B cell (primary cell): Measurements from ENCODE around the gene GMEB2. TPM values are rescaled to one million over a fixed set of nuclear protein-coding genes. Genes with fewer than 3 reads are reported as not detected.
"Not testable (repeated sequence)": the region's sequence is repeated elsewhere in the genome, so short reads cannot be mapped to it uniquely, and the experiment has no call there.

ENCODE experiments used
- ATAC-seq: fragments of 200-7000 bp; cut with Tn5 transposase; one replicate; pipeline ENCODE4 v1.10.0; 2021; ENCODE audit warnings: low read depth, mild to moderate bottlenecking, moderate number of reproducible peaks, moderate library complexity
- CTCF ChIA-PET: fragments of 350-600 bp; sonication (Branson Sonifier 250); formaldehyde crosslinking; loops from one replicate; lab custom pipeline; 2021; ENCODE audit warnings: antibody characterized with exemption, inconsistent platforms; lab: Charles Lee
- POLR2A ChIA-PET: fragments of 350-600 bp; sonication (Branson Sonifier 250); formaldehyde crosslinking; loops from one replicate; lab custom pipeline; 2021; ENCODE audit warnings: antibody characterized with exemption; lab: Charles Lee
- DNase-seq: peaks from one replicate; pipeline ENCODE4 v3.0.0; 2013
- H2AFZ ChIP-seq: 2 replicates; pipeline ENCODE4 v1.6.1; 2012; ENCODE audit warnings: mild to moderate bottlenecking, low read depth, low read length; ENCODE audit not compliant: insufficient read depth, poor library complexity, severe bottlenecking
- H3K27ac ChIP-seq, 2 donors: 1 replicate in 1 of 2; 2 replicates in 1 of 2; pipeline ENCODE4 v1.5.1; 2012 to 2013; ENCODE audit warnings: low read length in 2 of 2, mild to moderate bottlenecking in 2 of 2, moderate library complexity in 1 of 2
- H3K27me3 ChIP-seq, 4 experiments: fragments of 200-600 bp in 1 of 4; sonication (generic) in 1 of 4; replicated peaks in 1 of 4; 1 replicate in 2 of 4; 2 replicates in 2 of 4; pipeline versions ENCODE4 v1.6.1 to v1.7.0; 2013 to 2016; ENCODE audit warnings: low read length in 3 of 4, mild to moderate bottlenecking in 2 of 4, mixed read lengths in 1 of 4, moderate library complexity in 1 of 4; ENCODE audit not compliant: insufficient read depth in 4 of 4, control insufficient read depth in 3 of 4; ENCODE audit errors: control extremely low read depth in 1 of 4
- H3K36me3 ChIP-seq, 2 experiments: replicated peaks in 1 of 2; 1 replicate in 1 of 2; 2 replicates in 1 of 2; pipeline versions ENCODE4 v1.6.1 to v1.7.1; 2013; ENCODE audit warnings: low read length in 1 of 2; ENCODE audit not compliant: insufficient read depth in 2 of 2, control insufficient read depth in 1 of 2; ENCODE audit errors: control extremely low read depth in 1 of 2, extremely low read depth in 1 of 2
- H3K4me1 ChIP-seq, 2 donors: fragments of 200-600 bp in 1 of 2; sonication (generic) in 1 of 2; 1 replicate in 1 of 2; 2 replicates in 1 of 2; pipeline versions ENCODE4 v1.5.1 to v1.6.1; 2013 to 2017; ENCODE audit warnings: low read length in 2 of 2; ENCODE audit not compliant: control insufficient read depth in 2 of 2, insufficient read depth in 2 of 2
- H3K4me2 ChIP-seq: replicated peaks from 2 replicates; pipeline ENCODE3; 2012; ENCODE audit warnings: mild to moderate bottlenecking, low read depth, low read length; ENCODE audit not compliant: poor library complexity, severe bottlenecking
- H3K4me3 ChIP-seq, 5 experiments: fragments of 200-600 bp in 1 of 5; sonication (generic) in 1 of 5; 1 replicate in 3 of 5; 2 replicates in 2 of 5; pipeline versions ENCODE4 v1.5.1 to v1.7.0; 2011 to 2016; ENCODE audit warnings: low read length in 4 of 5, mild to moderate bottlenecking in 4 of 5, low read depth in 2 of 5, control low read depth in 1 of 5, moderate library complexity in 1 of 5; ENCODE audit not compliant: insufficient read depth in 1 of 5; ENCODE audit errors: control extremely low read depth in 1 of 5, extremely low read depth in 1 of 5
- H3K79me2 ChIP-seq: fragments of 200-600 bp; sonication (generic); one replicate; pipeline ENCODE4 v1.6.0; 2016; ENCODE audit warnings: low read length; ENCODE audit not compliant: control insufficient read depth, insufficient read depth
- H3K9ac ChIP-seq: fragments of 200-600 bp; sonication (generic); 2 replicates; pipeline ENCODE4 v1.6.1; 2017; ENCODE audit warnings: mild to moderate bottlenecking, low read length, moderate library complexity
- H3K9me3 ChIP-seq, 3 donors: one replicate each; pipeline versions ENCODE4 v1.6.1 to v1.7.1; 2013; ENCODE audit warnings: low read length in 2 of 3; ENCODE audit not compliant: control insufficient read depth in 2 of 3, insufficient read depth in 1 of 3; ENCODE audit errors: control extremely low read depth in 1 of 3
- H4K20me1 ChIP-seq: 2 replicates; pipeline ENCODE4 v1.6.0; 2012; ENCODE audit warnings: mild to moderate bottlenecking, low read length; ENCODE audit not compliant: insufficient read depth, control insufficient read depth, poor library complexity, severe bottlenecking
- H3K27ac Mint-ChIP-seq: one replicate; pipeline ENCODE4 v1.8.0; 2021; ENCODE audit warnings: mixed read lengths
- H3K27me3 Mint-ChIP-seq: one replicate; pipeline ENCODE4 v1.8.0; 2021; ENCODE audit warnings: mixed read lengths
- H3K4me1 Mint-ChIP-seq: one replicate; pipeline ENCODE4 v1.8.0; 2021; ENCODE audit warnings: mixed read lengths
- H3K4me3 Mint-ChIP-seq: one replicate; pipeline ENCODE4 v1.8.0; 2021; ENCODE audit warnings: mixed read lengths
- H3K9me3 Mint-ChIP-seq: one replicate; pipeline ENCODE4 v1.8.0; 2022; ENCODE audit warnings: mixed read lengths; ENCODE audit not compliant: insufficient read depth
- EZH2 ChIP-seq: IDR thresholded peaks from 2 replicates; pipeline ENCODE4 v1.6.1; 2012; ENCODE audit warnings: borderline replicate concordance, low read depth, mild to moderate bottlenecking, moderate library complexity, low read length; ENCODE audit not compliant: insufficient read depth, poor library complexity, severe bottlenecking
- WGBS: methylation state at CpG from one replicate; pipeline ENCODE4 v1.1.5; 2013; ENCODE audit warnings: missing lambda C conversion rate; ENCODE audit not compliant: insufficient coverage; 5-methylcytosine and 5-hydroxymethylcytosine counted together
- intact Hi-C: fragments of 100-400 bp; cut with micrococcal nuclease; formaldehyde crosslinking; loops from one replicate; pipeline ENCODE4 v1.10.0; 2022
- polyA plus RNA-seq: library from polyadenylated mRNA; depleted of rRNA; stranded (reverse); fragments of >200 nt; gene quantifications from 2 replicates; pipeline ENCODE4 v1.2.3, GENCODE V29; 2012
- total RNA-seq, 2 donors: library from RNA; stranded (reverse); fragments of 120-200 nt in 1 of 2; gene quantifications; 1 replicate in 1 of 2; 2 replicates in 1 of 2; pipeline versions ENCODE4 v1.2.3 to v1.2.4, GENCODE V29; 2013 to 2022
- TF ChIP-seq, protein P1 (sequence below): fragments of 200-600 bp; IDR thresholded peaks from one replicate; pipeline ENCODE4 v1.8.0; 2022; ENCODE audit warnings: antibody characterized with exemption, mild to moderate bottlenecking

The GMEB2 gene
- total and polyA plus RNA-seq, 2 donors (not counting 1 experiment from before 2014, with no cell fraction given), result 17.7 to 24.5 TPM

GRCh38 chr20:63559485-63560332 lies 67.2 kb downstream of the GMEB2 start:
- H3K9me3 ChIP-seq, H3K27ac ChIP-seq, H3K9me3 Mint-ChIP-seq, CTCF ChIA-PET, intact Hi-C loops, H3K4me2 ChIP-seq, POLR2A ChIA-PET, H3K9ac ChIP-seq, H3K4me3 ChIP-seq, H3K27ac Mint-ChIP-seq, ATAC-seq, H2AFZ ChIP-seq, H3K27me3 ChIP-seq, H3K27me3 Mint-ChIP-seq, H3K4me3 Mint-ChIP-seq, H3K79me2 ChIP-seq, DNase-seq: not testable (repeated sequence)
- Histone ChIP-seq H3K4me1 (peaks cover 9 to 16% of the 10 kb centered on the region in 2 donors), H3K36me3 (peaks cover 0 to 47% of the 10 kb centered on the region in 2 experiments), H4K20me1 (peaks cover 56% of the 10 kb centered on the region)
- H3K4me1 Mint-ChIP-seq, result peaks cover 12% of the 10 kb centered on the region
- WGBS, result 97% methylated on average over 30 of the region's 31 CpGs

- H4K20me1 ChIP-seq, result peaks cover 49% of the 10 kb centered on the region
- no peak overlapping the region for H3K9ac ChIP-seq
- no peak overlapping the region for H3K27ac Mint-ChIP-seq
- peaks cover 0 to 42% of the 10 kb centered on the region in 2 experiments for H3K36me3 ChIP-seq
- WGBS, result 98% methylated on average over 12 of the region's 14 CpGs
- intact Hi-C loops, result no loop called here
- no peaks in the 10 kb centered on the region for H3K27me3 Mint-ChIP-seq
- no peak overlapping the region for H3K4me3 ChIP-seq
- no peak overlapping the region for H2AFZ ChIP-seq
- no peaks in the 10 kb centered on the region for H3K79me2 ChIP-seq
- peaks cover 20% of the 10 kb centered on the region for H3K4me1 Mint-ChIP-seq
- H3K4me1 ChIP-seq, result peaks cover 15 to 24% of the 10 kb centered on the region in 2 donors
- ATAC-seq (no peak), DNase-seq (no peak)
- CTCF ChIA-PET, result no interaction called here
- no peak overlapping the region for H3K4me2 ChIP-seq
- TF ChIP-seq EZH2, result no peak
- TF ChIP-seq, protein P1, sequence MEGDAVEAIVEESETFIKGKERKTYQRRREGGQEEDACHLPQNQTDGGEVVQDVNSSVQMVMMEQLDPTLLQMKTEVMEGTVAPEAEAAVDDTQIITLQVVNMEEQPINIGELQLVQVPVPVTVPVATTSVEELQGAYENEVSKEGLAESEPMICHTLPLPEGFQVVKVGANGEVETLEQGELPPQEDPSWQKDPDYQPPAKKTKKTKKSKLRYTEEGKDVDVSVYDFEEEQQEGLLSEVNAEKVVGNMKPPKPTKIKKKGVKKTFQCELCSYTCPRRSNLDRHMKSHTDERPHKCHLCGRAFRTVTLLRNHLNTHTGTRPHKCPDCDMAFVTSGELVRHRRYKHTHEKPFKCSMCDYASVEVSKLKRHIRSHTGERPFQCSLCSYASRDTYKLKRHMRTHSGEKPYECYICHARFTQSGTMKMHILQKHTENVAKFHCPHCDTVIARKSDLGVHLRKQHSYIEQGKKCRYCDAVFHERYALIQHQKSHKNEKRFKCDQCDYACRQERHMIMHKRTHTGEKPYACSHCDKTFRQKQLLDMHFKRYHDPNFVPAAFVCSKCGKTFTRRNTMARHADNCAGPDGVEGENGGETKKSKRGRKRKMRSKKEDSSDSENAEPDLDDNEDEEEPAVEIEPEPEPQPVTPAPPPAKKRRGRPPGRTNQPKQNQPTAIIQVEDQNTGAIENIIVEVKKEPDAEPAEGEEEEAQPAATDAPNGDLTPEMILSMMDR, result no peak
- H3K27ac ChIP-seq, result no peak overlapping the region
- H3K4me3 Mint-ChIP-seq, result no peak overlapping the region
- H3K27me3 ChIP-seq, result no peaks in the 10 kb centered on the region
- H3K9me3 ChIP-seq, result peaks cover 0 to 7% (median 0%) of the 10 kb centered on the region in 3 donors
- H3K9me3 Mint-ChIP-seq, result no peaks in the 10 kb centered on the region
- POLR2A ChIA-PET, result no interaction called here
Observed at GRCh38 chr20:63558804-63559484, 68.0 kb downstream of the GMEB2 start.
